ENCODE results near the gene ZSCAN26. TPM values are rescaled to one million over a fixed set of nuclear protein-coding genes. Genes with fewer than 3 reads are reported as not detected.

The ZSCAN26 gene
- total RNA-seq, 1 experiment from 2014 or later = 9.0 TPM

GRCh38 chr6:28232785-28233184 is 34.2 kb upstream of the ZSCAN26 start:
- WGBS (ENCODE audit: extremely low coverage, insufficient read length, low lambda C conversion rate) = no CpG with 5 or more reads among the region's 11 CpGs
- H3K27me3 ChIP-seq (ENCODE audit: insufficient read depth, low read length) = no peaks in the 10 kb centered on the region
- no peak overlapping the region for H3K14ac ChIP-seq (ENCODE audit: insufficient read depth, low read length)

More at GRCh38 chr6:28232785-28233184, 34.2 kb upstream of the ZSCAN26 start:
- no peak overlapping the region for H4K8ac ChIP-seq (replicated peaks; ENCODE audit: insufficient read length, low read depth, low read length)
- H3K23ac ChIP-seq (ENCODE audit: insufficient read length, low read depth, low read length) = no peak overlapping the region
- peaks cover 47 to 66% (median 60%) of the 10 kb centered on the region in 3 experiments for H3K36me3 Mint-ChIP-seq (ENCODE audit: insufficient read depth in 1 of 3, low read depth in 3 of 3)
- no peak overlapping the region for H3K56ac ChIP-seq (ENCODE audit: insufficient read length, low read depth, low read length)
- H2BK5ac ChIP-seq (ENCODE audit: insufficient read length, low read length) = no peak overlapping the region
- no peak overlapping the region for H4K91ac ChIP-seq (ENCODE audit: insufficient read length, low read depth, low read length)
- no peak overlapping the region for H3K27ac ChIP-seq (ENCODE audit: insufficient read length, low read depth, low read length)
- no peaks in the 10 kb centered on the region for H3K9me3 ChIP-seq (ENCODE audit: control insufficient read depth, low read depth, low read length)
- H4K5ac ChIP-seq (ENCODE audit: insufficient read length, low read depth, low read length) = no peak overlapping the region
- no peak overlapping the region for H3K9ac ChIP-seq (ENCODE audit: extremely low read depth, insufficient read length, low read length)
- no peak overlapping the region for H2AK5ac ChIP-seq (ENCODE audit: insufficient read length, low read length)
- no peak overlapping the region for H3K4me3 Mint-ChIP-seq
- H3K79me2 ChIP-seq (ENCODE audit: insufficient read depth, low read length) = no peaks in the 10 kb centered on the region
- H3K9me3 Mint-ChIP-seq = peaks cover 0 to 2% of the 10 kb centered on the region in 2 experiments; a peak in 1 of 5 replicates
- H3K4me1 ChIP-seq (ENCODE audit: insufficient read depth, low read length) = no peaks in the 10 kb centered on the region
- H2BK120ac ChIP-seq (ENCODE audit: low read depth, low read length, poor library complexity, severe bottlenecking) = no peak overlapping the region
- no peak for TF ChIP-seq CTCF (conservative IDR thresholded peaks at IDR 0.05)
- H2BK15ac ChIP-seq (ENCODE audit: low read depth, low read length) = no peak overlapping the region
- peaks cover 5 to 12% of the 10 kb centered on the region in 2 experiments for H3K4me1 Mint-ChIP-seq
- H4K20me1 ChIP-seq (ENCODE audit: control insufficient read depth, insufficient read depth, insufficient read length) = no peaks in the 10 kb centered on the region
- H3K27me3 Mint-ChIP-seq (ENCODE audit: low read depth) = no peaks in the 10 kb centered on the region
- H3K79me1 ChIP-seq (ENCODE audit: insufficient read depth, low read depth, low read length, poor library complexity, severe bottlenecking) = no peaks in the 10 kb centered on the region
- no peaks in the 10 kb centered on the region for H3K23me2 ChIP-seq (ENCODE audit: insufficient read length, low read depth, low read length, poor library complexity, severe bottlenecking)
- H2BK12ac ChIP-seq (ENCODE audit: insufficient read length, low read depth, low read length) = no peak overlapping the region
- no peak overlapping the region for H3T11ph ChIP-seq (ENCODE audit: low read length)
- H3K4ac ChIP-seq (ENCODE audit: low read depth, low read length) = no peak overlapping the region
- H3K18ac ChIP-seq (ENCODE audit: insufficient read length, low read depth, low read length) = no peak overlapping the region
- no peak overlapping the region for H3K4me2 ChIP-seq (ENCODE audit: insufficient read depth, insufficient read length, low read length)
- no peak overlapping the region for H3K27ac Mint-ChIP-seq
- no peak for DNase-seq
- no peak overlapping the region for H2BK20ac ChIP-seq (ENCODE audit: low read depth, low read length, poor library complexity, severe bottlenecking)
- no peak overlapping the region for H2AFZ ChIP-seq (ENCODE audit: low read length)
